ENCODE results near the gene SLC26A5.
"Not testable (repeated sequence)": the region's sequence is repeated elsewhere in the genome, so short reads cannot be mapped to it uniquely, and the experiment has no call there.

The SLC26A5 gene

DNA sequence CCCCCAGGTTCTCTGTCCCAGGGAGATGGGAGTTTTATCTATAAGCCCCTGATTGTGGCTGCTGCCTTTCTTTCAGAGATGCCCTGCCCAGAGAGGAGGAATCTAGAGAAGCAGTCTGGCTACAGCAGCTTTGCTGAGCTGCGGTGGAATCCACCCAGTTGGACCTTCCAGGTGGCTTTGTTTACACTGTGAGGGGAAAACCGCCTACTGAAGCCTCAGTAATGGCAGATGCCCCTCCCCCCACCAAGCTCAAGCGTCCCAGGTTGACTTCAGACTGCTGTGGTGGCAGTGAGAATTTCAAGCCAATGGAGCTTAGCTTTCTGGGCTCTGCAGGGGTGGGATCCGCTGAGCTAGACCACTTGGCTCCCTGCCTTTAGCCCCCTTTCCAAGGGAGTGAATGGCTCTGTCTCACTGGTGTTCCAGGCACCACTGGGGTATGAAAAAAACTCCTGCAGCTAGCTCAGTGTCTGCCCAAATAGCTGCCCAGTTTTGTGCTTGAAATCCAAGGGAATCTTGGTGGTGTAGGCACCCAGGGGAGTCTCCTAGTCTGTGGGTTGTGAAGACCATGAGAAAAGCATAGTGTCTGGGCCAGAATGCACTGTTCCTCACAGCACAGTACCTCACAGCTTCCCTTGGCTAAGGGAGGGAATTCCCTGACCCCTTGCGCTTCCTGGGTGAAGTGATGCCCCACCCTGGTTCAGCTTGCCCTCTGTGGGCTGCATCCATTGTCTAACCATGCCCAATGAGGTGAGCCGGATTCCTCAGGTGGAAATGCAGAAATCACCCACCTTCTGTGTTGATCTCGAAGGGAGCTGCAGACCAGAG lies 40.0 kb downstream of the SLC26A5 start:
- not testable (repeated sequence) for FAIRE-seq

DNA sequence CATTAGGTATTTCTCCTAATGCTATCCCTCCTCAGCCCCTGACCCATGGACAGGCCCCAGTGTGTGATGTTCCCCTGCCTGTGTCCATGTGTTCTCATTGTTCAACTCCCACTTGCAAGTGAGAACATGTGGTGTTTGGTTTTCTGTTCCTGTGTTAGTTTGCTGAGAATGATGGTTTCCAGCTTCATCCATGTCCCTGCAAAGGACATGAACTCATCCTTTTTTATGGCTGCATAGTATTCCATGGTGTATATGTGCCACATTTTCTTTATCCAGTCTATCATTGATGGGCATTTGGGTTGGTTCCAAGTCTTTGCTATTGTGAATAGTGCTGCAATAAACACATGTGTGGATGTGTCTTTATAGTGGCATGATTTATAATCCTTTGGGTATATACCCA lies 46.3 kb downstream of the SLC26A5 start:
- FAIRE-seq = not testable (repeated sequence)

DNA sequence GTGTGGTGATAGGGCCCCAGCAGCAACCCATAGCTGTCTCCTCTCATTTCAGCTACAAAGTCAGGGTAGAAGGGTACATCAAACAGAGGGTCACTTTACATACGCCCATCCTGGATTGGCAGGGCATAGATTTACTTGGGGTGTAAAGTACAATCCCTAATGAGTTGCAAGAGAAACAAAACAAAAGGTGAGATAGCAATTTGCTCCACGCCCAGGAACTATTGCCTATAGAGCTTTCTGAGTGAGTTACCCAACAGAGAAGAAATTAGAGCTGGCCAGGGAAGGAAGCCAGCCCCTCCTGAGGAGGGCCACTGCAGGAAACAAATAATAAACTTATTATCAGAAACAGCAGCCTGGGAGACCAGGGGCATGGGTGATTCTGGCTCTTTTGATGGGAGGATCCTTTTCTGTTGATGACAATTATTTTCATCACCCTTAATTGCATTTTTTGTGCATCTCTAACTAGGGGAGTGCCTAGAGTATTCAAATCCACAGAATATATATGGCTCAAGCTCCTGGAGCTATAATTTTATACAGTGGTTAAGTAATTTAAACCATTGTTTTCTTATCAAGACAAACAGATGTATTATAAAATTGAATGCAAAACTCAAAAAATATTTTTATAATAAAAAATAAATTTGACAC lies 47.4 kb downstream of the SLC26A5 start:
- FAIRE-seq = no peak

DNA sequence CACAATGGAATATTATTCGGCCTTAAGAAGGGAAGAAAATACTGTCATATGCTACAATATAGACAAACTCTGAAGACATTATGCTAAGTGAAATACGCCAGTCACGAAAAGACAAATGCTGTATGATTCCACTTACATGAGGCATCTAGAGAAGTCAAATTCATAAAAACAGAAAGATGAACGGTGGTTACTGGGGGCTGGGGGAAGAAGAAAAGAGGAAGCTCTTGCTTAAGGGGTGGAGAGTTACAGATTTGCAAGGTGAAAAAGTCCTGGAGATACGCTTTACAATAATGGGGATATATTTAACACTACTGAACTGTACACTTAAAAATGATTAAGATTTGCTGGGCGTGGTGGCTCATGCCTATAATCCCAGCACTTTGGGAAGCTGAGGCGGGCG lies 49.5 kb downstream of the SLC26A5 start:
- no peak for FAIRE-seq

DNA sequence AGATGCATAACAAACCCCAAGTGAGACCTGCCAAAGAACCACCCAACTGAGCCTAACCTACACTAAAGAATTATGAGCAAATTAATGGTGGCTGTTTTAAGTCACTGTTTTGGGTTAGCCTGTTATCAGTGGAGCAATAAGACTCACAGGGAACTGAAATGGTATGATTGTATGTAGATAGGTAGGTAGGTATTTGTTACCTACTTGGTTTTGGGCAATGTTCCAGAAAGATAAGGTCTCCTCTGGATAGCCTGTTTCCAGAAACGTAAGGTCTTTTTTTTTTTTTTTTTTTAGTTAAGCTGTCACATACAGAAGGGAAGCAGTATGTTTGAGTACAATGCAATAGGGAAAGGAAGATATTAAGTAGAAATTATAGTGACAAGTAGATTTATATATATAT lies 50.9 kb downstream of the SLC26A5 start:
- no peak for FAIRE-seq

DNA sequence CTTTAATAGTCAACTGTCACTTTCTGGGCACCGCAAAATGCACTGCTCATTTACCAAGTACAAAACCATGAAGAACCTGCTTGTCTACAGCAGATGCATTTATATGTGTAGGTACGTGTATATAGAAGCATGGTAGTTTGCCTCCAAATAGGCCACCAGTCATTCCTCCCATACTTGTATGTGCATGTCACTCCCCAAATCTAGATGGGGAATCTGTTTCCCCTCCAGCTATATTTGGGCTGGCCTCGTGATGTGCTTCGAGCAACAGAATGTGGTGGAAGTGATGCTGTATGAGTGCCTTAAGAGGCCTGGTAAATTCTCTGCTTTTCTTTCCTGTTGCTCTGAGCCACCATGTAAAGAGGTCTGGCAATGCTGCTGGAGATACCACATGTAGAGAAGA lies 51.4 kb downstream of the SLC26A5 start:
- no peak for FAIRE-seq

DNA sequence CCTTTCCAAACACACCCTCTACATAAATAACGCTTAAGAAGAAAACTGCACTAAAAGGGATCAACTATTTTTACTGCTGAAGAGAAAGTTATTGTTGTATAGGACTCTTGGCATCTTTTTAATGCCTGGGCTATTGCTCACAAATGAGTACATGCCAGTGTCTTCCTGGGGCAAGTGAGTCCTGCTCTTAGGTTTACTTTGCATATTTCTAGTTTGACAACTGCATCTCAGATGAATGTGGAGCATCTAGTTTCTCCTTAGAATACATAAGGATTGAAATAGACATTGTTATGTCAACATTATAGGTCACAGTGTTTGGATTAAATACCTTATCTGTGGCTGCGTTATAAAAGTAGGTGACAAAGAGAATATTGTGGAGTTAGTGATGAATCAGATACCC lies 54.0 kb downstream of the SLC26A5 start:
- no peak for FAIRE-seq

DNA sequence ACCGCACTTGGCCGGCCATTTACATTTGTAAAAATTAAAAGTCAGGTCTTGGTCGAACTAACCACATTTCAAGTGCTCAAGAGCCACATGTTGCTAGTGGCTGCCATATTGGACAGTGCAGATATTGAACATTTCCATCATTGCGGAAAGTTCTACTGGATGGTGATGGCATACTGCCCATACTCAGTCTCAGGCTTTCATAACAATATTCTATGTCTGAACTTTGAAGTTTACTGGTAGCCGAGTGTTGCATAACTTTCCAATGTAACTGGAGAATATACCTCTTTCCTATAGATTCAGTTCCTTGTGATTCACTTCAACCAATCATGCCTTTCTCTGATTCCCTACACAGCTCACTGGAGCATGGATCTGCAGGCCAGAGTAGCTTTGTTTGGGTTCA lies 54.9 kb downstream of the SLC26A5 start:
- FAIRE-seq = no peak

DNA sequence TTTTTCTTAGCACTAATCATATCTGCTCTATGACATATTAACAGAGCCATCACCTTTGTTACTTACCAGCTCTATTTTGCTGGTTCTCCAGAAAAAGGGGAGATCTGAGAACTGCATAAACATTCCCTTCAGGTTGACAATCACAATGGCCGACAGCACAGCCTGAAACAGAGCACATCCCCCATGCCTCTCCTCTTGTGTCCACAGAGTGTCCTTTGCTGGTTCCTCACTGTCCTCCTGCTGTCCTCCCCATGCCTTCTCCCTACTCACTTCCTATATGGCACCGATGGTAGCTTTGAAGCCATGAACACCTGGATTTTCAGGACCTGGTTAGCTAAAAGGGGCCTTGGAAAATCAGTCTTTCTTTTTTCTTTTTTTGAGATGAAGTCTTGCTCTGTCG lies 56.7 kb downstream of the SLC26A5 start:
- no peak for FAIRE-seq

DNA sequence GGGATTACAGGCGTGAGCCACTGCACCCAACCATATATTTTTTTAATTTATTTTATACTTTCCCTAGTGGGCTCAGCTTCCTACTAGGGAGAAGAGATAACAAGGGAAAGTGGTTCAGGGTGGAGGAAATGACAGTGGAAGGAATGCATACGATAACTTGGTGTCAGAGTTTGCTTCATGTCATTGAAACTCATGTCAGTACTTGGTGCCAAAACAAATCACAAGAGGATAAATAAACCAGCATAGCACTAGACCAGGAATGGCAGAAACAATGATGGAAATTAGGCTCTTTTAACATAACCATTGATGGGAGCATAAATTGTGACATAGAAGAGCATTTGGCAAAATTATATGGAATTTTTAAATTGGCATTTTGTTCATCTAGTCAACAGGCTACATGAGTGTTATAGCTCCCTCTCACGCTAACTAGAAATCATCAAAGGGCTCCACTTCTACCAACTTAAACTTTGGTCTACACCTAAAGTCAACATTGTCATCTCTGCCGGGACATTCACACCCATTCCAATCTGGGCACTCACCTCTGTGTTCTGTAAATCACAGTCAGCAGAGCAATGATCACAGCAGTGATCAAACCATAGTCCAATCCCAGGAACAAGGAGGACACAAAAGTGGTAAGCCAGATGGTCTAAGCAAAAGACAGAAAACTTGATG lies 57.4 kb downstream of the SLC26A5 start:
- FAIRE-seq = no peak

DNA sequence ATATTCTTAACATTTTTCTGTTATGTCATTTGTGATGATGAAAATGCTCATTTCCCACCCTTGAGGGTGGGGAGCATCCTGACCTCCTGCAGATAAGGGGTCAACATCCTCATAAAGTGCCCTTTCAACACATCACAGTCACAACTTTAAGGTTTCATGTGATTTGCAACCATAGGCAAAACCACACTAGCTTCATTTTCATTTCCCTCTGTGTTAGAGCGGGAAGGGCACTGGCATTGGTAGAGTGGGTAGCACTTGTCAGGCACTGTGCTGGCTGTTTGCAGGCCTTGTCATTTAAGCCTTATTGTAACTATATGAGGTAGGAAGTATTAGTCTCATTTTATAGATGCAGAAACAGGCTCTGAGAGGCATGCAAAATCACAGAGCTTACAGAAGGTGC lies 58.8 kb downstream of the SLC26A5 start:
- FAIRE-seq = no peak

DNA sequence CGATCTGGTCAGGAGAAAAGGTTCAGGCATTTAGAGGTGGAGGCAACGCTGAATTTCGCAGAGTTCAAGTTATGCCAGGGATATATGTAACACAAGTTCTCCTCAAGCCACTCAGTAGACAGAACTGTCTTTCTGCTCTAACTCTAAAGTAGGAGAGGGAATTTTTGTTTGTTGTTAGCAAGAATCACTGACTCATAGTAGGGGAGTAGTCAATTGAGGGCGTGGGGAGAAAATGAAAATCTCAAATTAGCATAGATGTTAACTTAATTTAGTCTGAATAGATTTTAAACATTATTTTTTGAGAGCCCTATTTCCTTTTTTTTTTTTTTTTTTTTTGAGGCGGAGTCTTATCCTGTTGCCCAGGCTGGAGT lies 64.0 kb downstream of the SLC26A5 start:
- FAIRE-seq = no peak

DNA sequence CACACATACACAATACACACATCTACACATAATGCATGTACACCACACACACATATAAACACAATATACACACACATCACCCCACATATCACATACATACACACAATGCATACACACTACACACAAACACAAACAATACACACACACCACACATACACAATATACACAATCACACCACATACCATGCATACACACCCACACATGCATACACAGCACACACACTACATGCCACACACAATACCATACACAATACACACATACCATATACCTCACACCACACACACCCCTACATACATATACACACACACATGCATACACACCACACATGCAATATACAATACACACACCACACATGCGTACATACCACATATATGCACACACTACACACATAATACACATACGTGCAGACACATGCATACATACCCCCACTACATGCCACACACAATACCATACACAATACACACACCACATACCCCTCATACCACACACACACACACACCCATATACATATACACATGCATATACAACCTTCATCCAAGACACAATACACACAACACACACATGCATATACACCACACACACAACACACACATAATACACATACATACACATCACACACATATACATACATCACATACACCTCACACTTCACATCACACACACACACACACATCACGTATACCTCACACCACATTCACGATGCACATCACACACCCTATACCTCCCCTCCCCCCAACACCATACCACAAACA lies 64.6 kb downstream of the SLC26A5 start:
- FAIRE-seq = no peak

DNA sequence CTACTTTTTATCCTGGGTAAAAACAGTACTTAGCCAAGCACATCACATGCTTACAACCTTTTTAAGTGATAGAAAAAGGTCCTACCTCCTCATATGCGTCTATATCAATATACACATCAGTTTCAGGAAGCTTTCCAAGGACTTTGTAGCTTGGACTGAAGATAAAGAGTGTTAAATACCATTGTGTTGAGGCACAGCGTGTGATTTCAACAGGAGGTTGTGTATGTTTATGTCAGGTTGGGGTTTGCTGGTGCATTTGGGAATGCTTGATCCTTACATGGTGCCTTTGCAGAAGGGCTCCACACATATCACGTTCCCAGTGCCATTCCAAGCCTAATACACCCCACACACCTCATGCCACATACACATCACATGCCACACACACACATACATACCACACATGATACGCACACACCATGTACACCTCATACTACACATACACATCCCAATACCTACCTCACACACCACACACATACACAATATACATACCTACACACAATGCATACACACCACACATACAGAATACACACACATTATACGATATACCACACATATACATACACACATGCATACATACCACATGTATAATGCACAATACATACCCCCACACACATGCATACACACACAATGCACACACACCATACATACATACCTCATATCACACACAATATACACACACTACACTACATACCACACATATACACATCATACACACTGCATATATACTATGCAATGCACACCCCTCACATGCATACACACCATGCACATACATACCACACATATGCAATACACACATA lies 65.4 kb downstream of the SLC26A5 start:
- FAIRE-seq = no peak

DNA sequence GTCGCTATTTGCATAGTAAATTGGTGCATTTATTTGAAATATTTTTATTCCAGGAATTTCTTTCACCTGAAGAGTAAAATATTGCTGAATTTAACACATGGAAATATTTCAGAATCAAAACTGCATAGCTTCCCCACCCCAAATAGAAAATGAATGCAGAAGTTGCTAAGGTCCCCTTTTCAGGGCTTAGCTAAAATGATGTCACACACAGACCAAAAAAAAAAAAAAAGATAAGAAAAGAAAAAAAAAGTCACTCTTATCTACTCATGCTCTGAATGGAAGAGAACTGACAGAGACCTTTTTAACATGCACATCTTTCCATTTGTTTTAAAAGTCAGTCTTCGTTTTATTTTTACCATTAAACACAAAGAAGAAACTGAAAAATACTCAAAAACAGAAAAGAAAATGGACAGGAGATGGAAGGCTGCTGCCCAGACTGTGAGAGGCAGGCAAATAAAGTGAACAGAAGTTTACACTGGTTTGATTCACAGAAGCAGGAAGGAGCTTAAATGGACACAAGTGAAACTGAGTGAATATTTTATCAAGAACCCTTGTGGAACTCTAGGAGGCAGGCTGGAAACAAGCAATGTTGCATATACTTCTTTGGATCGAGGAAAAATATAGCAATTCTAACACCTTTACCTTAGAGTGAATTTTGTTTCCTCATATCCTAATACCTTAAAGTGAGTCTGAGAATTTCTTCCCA lies 66.6 kb downstream of the SLC26A5 start:
- FAIRE-seq = no peak

DNA sequence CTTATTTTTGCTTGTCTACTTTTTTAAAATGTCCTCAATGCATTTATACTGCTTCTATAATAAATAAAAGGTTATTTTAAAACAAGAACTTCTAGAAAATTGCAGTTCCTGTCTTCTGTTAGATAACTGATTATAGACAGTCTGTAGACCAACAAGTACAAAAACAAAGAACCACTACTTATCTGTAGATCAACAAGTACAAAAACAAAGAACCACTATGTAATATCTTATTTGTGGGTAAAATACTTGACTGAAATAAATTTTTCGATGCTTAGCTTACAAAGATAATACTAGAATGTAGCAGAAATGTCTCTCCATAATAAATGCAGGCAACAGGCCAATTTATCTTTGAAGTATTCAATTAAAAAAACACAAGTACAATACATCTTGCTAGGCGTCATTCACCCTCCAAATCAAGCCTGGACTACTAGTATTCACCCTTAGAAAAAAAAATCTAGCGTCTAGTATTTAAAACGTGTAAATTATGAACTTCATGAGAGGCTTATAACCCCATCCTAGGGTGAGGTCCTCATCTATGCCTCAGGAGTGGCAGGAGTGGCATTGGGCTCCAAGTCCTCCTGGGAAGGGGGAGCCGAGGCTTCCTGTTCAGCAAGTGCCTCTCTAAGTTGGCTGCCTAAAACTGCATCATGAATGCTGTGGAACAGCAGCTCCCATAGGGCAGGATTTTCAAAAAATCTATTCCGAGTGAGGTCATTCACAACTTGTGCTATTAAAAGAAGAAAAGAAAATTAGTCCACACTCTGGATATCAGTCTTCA lies 72.0 kb downstream of the SLC26A5 start:
- FAIRE-seq = no peak

DNA sequence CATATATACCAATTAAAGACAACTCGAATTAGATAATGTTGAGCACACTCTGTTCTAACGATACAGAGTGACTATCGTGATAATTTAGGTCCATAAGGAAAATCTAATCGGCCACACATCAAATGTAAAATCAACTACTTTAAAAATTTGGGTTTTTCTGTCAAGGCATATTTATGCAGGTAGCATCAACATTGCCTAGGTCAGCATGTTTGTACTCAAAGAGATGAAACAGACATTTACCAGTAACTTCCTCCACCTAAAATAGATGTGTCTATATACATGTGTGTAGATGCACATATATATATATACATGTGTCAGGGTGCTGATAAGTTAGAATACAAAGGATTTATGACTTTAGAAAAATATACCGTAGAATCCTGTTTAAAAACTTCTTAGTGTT lies 76.6 kb downstream of the SLC26A5 start:
- no peak for FAIRE-seq

DNA sequence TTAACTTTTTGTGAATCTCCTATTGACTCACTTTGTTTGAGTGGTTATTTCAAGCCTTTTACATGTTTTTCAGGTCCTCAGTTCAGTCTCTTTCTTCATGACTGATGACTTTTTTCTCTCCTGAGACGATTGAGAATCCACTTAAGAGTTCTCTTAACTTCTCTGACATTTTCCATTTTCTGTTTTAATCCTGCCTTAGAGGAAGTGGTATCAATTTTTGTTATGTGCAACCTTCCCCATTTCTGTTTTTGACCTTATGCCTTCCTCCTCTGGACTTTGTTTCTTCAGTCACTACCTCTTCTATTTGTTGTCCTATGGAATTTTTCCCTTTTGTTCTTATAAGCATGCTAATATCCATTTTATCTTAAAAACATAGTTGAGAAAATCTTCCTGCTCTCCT lies 96.2 kb downstream of the SLC26A5 start:
- FAIRE-seq = no peak

DNA sequence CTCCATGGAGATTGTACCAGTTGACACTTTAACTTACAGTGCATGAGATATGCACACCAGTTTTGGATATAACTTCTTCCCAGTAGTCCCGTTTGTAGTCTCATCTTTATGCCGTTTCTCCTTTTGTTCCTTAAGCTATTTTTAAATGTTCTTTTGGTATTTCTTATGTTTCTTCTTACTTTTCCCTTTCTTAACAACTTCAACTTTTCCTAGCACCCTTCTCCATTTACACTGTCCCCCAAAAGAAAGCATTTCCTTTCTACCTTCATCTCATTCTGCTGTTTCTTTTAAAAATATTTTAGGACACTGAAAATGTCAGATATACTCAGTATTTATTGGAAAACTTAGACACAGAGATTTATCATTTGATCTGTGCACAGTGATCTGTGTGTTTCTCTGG lies 97.0 kb downstream of the SLC26A5 start:
- FAIRE-seq = no peak

DNA sequence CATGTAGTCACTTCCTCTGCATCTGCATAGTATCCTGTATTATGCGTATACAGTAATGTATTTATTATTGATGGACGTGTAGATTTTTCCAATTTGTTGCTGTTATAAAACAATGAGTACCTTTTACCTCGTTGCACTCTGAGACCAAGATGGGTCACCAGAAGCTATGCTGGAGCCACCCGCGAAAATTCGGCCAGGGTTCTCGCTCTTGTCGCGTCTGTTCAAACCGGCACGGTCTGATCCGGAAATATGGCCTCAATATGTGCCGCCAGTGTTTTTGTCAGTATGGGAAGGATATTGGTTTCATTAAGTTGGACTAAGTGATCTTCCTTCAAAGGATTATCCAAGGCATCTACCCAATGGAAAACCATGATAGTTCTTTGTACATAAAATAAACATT lies 97.6 kb downstream of the SLC26A5 start:
- FAIRE-seq = no peak

Measured in colon (tissue), 2 donors.